ENCODE data around the gene ABCB11.
"Not testable (repeated sequence)": the region's sequence is repeated elsewhere in the genome, so short reads cannot be mapped to it uniquely, and the experiment has no call there.

Gene ABCB11

DNA sequence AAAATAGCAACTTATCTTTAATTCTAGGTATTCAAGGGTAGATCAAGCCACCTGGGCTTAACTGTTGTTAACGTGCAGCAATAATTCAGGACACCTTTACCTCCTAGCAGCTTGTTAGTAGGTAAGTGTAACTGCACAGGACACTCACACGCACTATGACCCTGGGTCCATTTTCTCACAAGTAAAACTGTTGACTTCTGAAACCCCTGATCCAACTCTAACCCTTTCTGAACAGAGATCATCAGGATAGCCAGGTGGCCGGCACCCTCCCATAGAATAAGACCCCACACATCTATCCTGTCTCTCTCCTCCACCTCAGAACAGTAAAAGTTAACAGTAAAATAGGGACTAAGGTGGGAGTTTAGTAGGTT lies 141.5 kb downstream of the ABCB11 start:
- no peak for DNase-seq (ENCODE audit: low spot score)

DNA sequence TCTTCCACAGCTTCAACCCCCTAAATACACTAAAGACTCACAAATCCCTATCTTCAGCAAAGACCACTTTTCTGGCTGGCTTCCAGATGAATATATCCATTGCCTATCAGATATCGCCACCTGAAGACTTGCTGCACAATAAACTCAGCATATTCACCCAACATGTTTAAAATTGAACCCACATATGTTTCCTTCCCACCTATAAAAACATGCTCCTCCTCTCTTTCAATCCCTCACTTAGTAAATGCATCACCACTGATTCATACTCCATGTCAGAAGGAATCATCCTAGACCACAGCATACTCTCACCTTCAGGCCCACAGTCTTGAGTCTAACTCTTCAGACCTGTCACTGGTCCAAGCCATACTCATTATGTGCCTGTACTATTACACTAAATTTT lies 146.1 kb downstream of the ABCB11 start:
- no peak for DNase-seq (ENCODE audit: low spot score)

DNA sequence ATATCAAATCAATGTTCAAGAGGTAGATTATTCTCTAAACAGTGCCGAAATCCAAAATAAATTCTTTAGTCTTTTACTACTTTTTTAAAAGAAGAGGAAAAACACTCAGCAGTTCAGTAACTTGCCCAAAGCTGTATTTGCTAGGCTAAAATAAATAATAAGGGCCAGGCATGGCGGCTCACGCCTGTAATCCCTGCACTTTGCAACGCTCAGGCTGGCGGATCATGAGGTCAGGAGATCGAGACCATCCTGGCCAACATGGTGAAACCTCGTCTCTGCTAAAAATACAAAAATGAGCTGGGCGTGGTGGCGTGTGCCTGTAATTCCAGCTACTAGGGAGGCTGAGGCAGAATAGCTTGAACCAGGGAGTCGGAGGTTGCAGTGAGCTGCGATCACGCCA lies 149.0 kb downstream of the ABCB11 start:
- not testable (repeated sequence) for DNase-seq (ENCODE audit: low spot score)

- DNase-seq (ENCODE audit: low spot score) = no peak
Measured at GRCh38 chr2:168874368-168875054, 156.6 kb downstream of the ABCB11 start.

GRCh38 chr2:168870824-168871223 lies 160.3 kb downstream of the ABCB11 start:
- not testable (repeated sequence) for DNase-seq (ENCODE audit: low spot score)

All from pons (tissue), 1 donor.